Activated naive CD8-positive, alpha-beta T cell treated with anti-CD3 and anti-CD28 coated beads, Interleukin-2, amount 10 ng/mL, durations not matched to agents 7 days and 5 days (primary cell): ENCODE results near the gene PAFAH2. TPM values are rescaled to one million over a fixed set of nuclear protein-coding genes. Genes with fewer than 3 reads are reported as not detected.

ENCODE experiments used
- ATAC-seq: fragments of 150-1000 bp; cut with Tn5 transposase; one replicate; pipeline ENCODE4 v1.10.0; 2021; ENCODE audit warnings: low read depth, moderate library complexity
- POLR2A ChIA-PET: fragments of 350-600 bp; sonication (Branson Sonifier 250); formaldehyde crosslinking; loops from one replicate; lab custom pipeline; 2021; ENCODE audit warnings: antibody characterized with exemption; lab: Charles Lee
- DNase-seq: peaks from one replicate; pipeline ENCODE4 v3.0.0; 2021
- H3K27ac Mint-ChIP-seq: one replicate; pipeline ENCODE4 v1.8.0; 2022; ENCODE audit warnings: mild to moderate bottlenecking, mixed read lengths
- H3K27me3 Mint-ChIP-seq: one replicate; pipeline ENCODE4 v1.8.0; 2022; ENCODE audit warnings: mild to moderate bottlenecking, moderate library complexity, mixed read lengths
- H3K36me3 Mint-ChIP-seq: one replicate; pipeline ENCODE4 v1.8.0; 2021; ENCODE audit warnings: mild to moderate bottlenecking, mixed read lengths
- H3K4me1 Mint-ChIP-seq: one replicate; pipeline ENCODE4 v1.8.0; 2021; ENCODE audit warnings: mixed read lengths
- H3K4me3 Mint-ChIP-seq: one replicate; pipeline ENCODE4 v1.8.0; 2022; ENCODE audit warnings: mild to moderate bottlenecking, moderate library complexity, mixed read lengths
- H3K9me3 Mint-ChIP-seq: one replicate; pipeline ENCODE4 v1.8.0; 2021; ENCODE audit warnings: mixed read lengths
- total RNA-seq, 2 experiments: library from RNA; stranded (reverse); gene quantifications; one replicate each; pipeline ENCODE4 v1.2.3, GENCODE V29; 2021

The PAFAH2 gene
- total RNA-seq, 2 experiments from 2014 or later = 13.5 to 15.4 TPM

DNA sequence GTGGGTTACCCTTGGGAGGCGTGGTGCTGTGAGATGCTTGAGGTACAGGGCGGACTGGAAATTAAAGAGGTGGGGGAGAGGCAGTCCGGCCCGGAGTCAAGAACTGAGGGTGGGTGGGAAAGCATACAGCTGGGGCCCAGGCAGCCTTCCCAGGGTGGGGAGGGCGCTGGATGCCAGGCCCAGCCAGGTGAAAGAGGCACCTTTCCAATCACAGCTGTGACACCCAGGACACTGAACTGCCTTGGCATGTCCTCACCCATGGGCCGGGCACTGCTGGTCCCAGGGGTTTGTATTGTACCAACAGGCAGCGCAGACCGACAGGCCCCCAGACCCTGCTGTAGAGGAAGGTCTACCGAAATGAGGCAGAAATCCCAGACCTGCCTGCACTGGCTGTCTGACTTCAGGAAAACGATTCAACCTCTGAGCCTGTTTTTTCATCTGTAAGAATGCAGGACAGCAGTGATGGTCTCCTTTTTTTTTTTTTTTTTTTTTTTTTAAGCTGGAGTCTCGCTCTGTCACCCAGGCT lies 39.0 kb upstream of the PAFAH2 start:
- Mint-ChIP-seq H3K4me3 (no peak overlapping the region), H3K9me3 (no peaks in the 10 kb centered on the region), H3K27ac (no peak overlapping the region), H3K27me3 (peaks cover 11% of the 10 kb centered on the region), H3K36me3 (no peaks in the 10 kb centered on the region), H3K4me1 (peaks cover 10% of the 10 kb centered on the region)
- POLR2A ChIA-PET = interaction anchor here (0.6 kb wide), 1 partner anchor 23 kb away, joined by 3 read pairs; no protein-coding TSS in a partner anchor
- DNase-seq (no peak), ATAC-seq (no peak)

DNA sequence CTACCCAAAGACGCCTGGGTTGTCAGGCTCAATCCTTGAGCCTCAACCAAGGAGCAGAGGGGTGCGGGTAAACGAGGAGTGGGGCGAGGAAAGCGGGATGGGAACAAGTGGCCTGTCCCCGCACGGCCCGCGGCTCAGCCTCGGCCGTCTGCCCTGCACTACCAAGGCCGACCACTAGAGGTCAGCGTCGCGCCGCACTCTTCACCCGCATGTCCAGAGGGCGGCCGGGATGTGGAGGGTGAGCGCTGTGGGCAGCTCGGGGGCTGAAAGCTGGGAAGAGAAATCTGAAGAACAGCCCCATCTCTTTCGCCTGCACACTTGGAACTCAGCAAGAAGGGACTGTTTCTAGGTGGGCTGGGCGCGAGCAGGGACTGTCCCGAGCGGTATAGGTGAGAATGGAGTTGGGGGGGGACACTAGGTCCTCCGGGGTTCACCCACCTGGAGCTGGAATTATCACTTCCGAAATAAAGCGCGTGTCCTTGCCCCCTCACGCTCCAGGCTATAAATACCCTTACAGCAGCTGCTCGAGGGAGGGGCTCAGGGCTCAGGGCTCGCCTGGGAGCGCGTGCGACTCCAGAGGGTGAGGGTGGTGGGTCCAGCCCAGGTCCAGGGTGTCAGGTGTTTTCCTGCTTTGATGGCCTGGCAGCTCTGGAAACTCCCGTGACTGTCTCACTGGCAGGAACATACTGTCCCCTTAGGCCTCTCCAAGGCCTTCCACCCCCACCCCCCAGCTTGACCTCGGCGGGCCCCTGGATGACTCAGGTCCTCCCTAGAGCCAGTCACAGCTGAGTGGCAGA lies 38.3 kb upstream of the PAFAH2 start:
- DNase-seq = peak; percentile 90
- POLR2A ChIA-PET = no interaction called here
- Mint-ChIP-seq H3K4me1 (peaks cover 10% of the 10 kb centered on the region), H3K27ac (no peak overlapping the region), H3K27me3 (peaks cover 11% of the 10 kb centered on the region), H3K36me3 (no peaks in the 10 kb centered on the region), H3K9me3 (no peaks in the 10 kb centered on the region), H3K4me3 (peak overlapping the region; percentile 87)
- ATAC-seq = peak; percentile 60

DNA sequence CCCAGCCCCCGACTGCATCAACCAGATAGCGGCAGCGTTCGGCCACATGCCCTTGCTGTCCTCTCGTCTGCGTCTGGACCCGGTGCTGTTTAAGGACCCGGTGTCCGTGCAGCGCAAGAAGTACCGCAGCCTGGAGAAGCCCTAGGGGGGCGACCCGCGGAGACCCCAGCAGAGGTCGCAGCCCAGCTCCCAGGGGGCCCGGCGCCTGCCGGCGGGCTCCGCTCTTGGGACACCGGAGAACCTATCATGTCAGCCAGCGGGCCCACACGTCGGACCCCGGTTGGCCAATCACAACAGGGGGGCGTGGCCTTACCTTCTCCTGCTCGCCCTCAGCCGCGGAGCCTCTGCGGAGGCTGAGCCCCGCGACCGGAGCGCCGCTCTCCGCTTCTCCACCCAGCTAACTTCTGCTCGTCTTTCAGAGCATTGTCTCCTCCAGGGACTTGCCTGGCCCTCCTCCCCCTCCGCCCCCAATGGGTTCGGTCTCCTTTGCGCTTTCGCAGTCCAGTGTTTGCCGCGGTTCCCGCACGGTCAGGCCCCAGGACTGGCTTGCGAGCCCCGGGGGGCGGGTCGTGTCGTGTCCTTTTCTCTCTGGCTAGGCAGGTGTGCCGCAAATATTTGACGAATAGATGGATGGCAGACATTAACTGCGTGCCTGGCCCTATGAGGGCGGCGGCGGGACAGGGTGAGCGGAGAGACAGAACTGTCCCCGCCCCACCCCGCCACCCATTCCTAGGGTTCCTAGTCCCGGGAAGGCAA lies 37.5 kb upstream of the PAFAH2 start:
- Mint-ChIP-seq H3K27me3 (peaks cover 15% of the 10 kb centered on the region), H3K4me3 (peak overlapping the region; percentile 87), H3K36me3 (no peaks in the 10 kb centered on the region), H3K4me1 (peaks cover 10% of the 10 kb centered on the region), H3K9me3 (no peaks in the 10 kb centered on the region), H3K27ac (peak overlapping the region; percentile 48)
- POLR2A ChIA-PET = interaction anchor here (1.3 kb wide), 1 partner anchor 38 kb away, joined by 3 read pairs; no protein-coding TSS in a partner anchor
- ATAC-seq (peak; percentile 94), DNase-seq (peak; percentile 90)

DNA sequence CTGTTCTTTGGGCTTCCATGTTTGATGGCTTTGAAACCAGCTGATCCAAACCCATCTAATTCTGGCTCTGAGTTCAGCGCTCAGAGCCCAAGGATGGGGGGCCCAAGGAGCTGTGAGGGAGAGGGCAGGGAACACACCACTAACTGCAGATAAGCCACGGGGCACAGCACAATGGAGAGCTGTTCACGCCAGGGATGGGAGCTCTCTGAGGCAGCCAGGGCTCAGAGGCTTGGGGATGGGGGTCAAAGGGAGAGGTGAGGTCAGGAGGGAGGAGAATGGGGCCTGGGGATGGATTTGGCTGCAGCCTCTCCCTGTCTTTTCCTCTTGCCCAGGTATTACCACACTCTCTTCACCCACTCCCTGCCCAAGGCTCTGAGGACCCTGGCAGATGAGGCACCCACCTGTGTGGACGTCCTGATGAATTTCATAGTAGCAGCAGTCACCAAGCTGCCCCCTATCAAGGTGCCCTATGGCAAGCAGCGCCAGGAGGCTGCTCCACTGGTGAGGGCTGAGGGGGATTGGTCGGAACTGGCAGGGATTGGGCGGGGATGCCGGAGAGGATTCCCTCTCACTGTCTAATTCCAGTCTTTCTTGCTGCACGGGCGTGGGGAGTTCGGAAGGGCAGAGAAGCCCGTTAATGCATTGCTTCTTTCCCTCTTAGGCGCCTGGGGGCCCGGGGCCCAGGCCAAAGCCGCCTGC lies 36.8 kb upstream of the PAFAH2 start:
- Mint-ChIP-seq H3K4me1 (peaks cover 10% of the 10 kb centered on the region), H3K9me3 (no peaks in the 10 kb centered on the region), H3K27me3 (peaks cover 14% of the 10 kb centered on the region), H3K27ac (peak overlapping the region; percentile 48), H3K4me3 (peak overlapping the region; percentile 87), H3K36me3 (no peaks in the 10 kb centered on the region)
- POLR2A ChIA-PET = interaction anchor here (1.3 kb wide), 1 partner anchor 38 kb away, joined by 3 read pairs; no protein-coding TSS in a partner anchor
- ATAC-seq = no peak
- no peak for DNase-seq

DNA sequence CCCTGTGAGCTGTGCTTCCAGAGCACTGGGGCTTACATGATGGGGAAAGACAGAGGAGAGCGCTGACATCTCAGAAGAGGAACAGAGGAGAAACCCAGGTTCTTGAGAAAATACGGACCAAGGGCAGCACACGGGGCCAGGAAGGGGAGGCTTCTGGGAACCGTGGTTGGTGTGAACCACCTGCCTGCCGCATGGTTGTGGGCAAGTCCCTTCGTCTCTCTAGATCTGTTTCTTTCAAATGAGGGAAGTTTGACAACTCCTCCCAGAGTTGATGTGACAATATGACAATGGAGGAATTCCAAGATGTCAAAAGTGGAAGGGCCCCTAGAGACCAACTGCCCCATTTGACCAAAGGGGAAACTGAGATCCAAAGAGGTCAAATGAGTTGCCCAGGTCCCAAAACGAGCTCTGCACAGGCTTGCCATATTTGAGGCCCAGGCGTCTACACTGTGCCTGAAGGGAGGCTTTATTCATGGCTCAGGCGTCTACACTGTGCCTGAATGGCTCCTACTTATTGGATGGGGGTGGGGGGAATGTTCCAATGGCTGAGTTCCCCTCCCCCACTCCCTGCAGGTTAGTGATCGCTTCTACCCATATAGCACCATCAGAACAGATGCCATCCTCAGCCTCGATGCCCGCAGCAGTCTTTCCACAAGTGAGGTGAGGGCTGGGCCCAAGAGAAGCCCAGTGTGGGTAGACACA lies 34.9 kb upstream of the PAFAH2 start:
- H3K27ac Mint-ChIP-seq = no peak overlapping the region
- POLR2A ChIA-PET = interaction anchor here (0.7 kb wide), 1 partner anchor 144 kb away, joined by 3 read pairs; no protein-coding TSS in a partner anchor
- peaks cover 10% of the 10 kb centered on the region for H3K4me1 Mint-ChIP-seq
- peaks cover 12% of the 10 kb centered on the region for H3K27me3 Mint-ChIP-seq
- no peak for DNase-seq
- ATAC-seq = no peak
- H3K4me3 Mint-ChIP-seq = no peak overlapping the region
- H3K9me3 Mint-ChIP-seq = no peaks in the 10 kb centered on the region
- no peaks in the 10 kb centered on the region for H3K36me3 Mint-ChIP-seq

DNA sequence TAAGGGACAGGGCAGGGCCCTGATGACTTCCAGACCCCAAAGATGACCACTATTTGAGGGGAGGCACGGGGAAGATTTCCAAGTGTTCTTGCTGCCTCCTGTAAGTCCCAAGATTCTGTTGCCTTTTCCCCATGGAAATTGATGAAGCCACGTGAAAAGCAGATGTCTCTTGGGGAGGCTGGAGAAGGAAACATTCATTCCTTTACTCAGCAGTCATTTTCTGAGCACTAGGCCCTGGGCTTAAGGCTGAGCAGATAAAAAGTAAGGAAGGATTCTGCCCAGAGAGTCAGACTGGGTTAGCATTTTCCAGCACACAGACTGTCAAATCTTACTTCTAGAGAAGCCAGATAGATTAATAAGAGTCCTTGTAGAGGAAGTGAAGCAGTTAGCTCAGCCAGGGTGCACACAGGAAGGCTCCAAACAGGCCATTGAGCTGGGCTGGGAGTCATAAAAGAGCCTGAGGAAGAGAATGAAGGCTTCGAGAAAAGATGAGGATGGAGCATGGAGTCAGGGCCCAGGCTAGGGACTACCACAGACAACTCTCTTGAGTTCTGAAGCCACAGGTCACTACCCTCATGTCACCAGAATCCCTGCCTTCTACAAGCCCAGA lies 33.9 kb upstream of the PAFAH2 start:
- Mint-ChIP-seq H3K4me1 (peaks cover 10% of the 10 kb centered on the region), H3K27ac (no peak overlapping the region), H3K9me3 (no peaks in the 10 kb centered on the region), H3K27me3 (peaks cover 12% of the 10 kb centered on the region), H3K4me3 (no peak overlapping the region), H3K36me3 (no peaks in the 10 kb centered on the region)
- ATAC-seq = no peak
- DNase-seq = no peak
- POLR2A ChIA-PET = no interaction called here

DNA sequence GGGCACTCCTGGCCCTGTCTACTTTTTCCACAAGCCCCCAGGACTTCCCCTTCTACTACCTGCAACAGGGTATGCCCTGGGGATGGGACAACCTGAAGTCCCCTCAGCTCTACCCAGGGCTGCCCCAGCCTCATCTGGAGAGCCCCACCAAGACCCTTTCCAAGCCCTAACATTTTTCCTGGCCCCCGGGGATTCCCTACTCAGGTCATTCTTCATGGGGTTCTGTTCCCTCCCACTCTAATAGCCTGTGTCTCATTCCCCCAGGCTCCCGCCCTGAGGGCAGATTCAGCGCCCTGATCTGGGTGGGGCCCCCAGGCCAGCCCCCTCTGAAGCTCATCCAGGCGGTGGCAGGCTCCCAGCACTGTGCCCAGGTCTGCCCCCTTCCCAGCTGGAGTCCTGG lies 33.3 kb upstream of the PAFAH2 start:
- Mint-ChIP-seq H3K36me3 (no peaks in the 10 kb centered on the region), H3K27me3 (peaks cover 12% of the 10 kb centered on the region), H3K4me3 (no peak overlapping the region), H3K4me1 (peaks cover 10% of the 10 kb centered on the region), H3K27ac (no peak overlapping the region), H3K9me3 (no peaks in the 10 kb centered on the region)
- no peak for ATAC-seq
- POLR2A ChIA-PET = no interaction called here
- no peak for DNase-seq

DNA sequence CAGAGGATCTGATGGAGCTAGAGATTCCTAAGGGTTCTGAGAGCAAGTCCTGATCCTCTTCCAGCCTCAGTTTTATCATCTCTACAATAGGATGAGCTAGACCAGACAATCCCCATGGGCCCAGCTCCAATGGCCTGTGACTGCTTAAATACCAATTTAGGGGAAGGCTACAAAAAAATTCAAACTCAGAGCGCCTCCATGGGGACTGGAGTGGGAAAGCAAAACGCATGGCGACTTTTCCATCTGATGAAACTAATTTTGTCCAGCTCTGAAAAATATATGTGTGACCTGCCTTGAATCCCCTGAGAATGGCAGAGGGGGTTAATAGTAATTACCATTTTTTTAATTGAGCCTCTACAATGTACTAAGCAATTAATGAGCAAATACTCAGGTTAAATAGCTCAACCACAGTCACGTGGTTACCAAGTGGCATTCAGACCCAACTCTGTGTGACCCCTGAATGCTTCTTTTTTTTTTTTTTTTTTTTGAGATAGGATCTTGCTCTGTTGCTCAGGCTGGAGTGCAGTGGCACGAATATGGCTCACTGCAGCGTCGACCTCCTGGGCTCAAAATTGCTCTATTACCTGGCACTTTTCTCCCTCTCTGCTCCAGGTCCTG lies 32.1 kb upstream of the PAFAH2 start:
- POLR2A ChIA-PET = no interaction called here
- Mint-ChIP-seq H3K9me3 (no peaks in the 10 kb centered on the region), H3K4me1 (peaks cover 8% of the 10 kb centered on the region), H3K36me3 (no peaks in the 10 kb centered on the region), H3K27me3 (peaks cover 12% of the 10 kb centered on the region), H3K4me3 (no peak overlapping the region), H3K27ac (no peak overlapping the region)
- no peak for DNase-seq
- ATAC-seq = no peak

DNA sequence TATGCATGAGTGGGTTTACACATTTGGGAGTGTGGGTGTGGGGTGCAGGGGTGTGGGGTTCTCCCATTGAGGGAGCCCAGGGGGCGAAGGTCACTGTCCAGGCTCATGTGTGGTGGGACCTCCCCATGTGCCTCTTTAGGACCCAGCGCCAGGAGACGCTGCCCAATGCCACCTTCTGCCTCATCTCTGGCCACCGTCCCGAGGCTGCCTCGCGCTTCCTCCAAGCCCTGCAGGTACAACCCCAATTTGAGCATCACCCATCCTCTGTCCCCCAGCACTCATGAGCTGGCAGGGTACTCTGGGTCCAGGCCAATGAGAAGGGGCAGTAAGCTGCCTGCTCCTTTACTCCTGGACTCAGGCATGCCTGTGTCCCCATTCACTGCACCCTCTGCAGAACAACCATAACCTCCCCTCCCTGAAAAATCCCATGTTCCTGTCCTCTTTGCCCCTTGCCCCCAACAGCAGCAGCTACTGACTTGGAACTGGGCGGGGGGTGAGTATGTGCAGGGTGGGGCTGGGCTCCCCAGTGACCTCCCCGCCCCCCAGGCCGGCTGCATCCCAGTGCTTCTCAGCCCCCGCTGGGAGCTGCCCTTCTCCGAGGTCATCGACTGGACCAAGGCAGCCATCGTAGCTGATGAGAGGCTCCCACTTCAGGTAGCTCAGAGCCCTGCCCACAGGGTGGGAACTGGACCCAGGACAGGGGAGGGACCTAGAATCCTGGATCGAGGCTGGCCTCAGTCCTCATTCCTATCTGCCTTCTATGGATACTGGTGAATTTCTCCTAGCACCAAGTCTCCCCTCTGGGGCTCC lies 31.4 kb upstream of the PAFAH2 start:
- DNase-seq (no peak), ATAC-seq (no peak)
- Mint-ChIP-seq H3K4me1 (peaks cover 2% of the 10 kb centered on the region), H3K9me3 (no peaks in the 10 kb centered on the region), H3K4me3 (no peak overlapping the region), H3K36me3 (no peaks in the 10 kb centered on the region), H3K27ac (no peak overlapping the region), H3K27me3 (peaks cover 12% of the 10 kb centered on the region)
- POLR2A ChIA-PET = no interaction called here

DNA sequence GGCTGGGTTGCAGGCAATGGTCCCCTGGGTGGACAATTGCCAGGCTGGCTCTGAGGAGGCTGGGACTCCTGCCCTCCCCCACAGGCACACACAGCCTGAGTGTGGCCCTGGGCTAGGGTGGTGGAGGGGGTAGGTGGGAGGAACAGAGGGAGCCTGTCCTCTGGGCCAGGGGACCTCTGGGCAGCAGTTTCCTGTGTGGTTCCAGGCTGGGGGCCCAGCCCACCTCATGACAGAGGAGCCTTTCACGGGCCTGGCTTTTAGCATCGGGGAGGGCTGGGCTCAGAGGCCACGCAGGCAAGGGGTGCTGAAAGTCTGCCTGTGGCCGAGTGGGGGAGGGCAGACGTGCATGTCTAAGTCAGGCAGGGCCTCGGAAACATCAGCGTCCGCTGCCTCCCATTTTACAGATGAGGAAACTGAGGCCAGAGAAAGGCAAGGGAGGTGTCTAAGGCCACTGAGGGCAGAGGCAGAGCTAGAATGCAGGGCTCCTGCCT lies 30.7 kb upstream of the PAFAH2 start:
- H3K27ac Mint-ChIP-seq = no peak overlapping the region
- no peaks in the 10 kb centered on the region for H3K4me1 Mint-ChIP-seq

DNA sequence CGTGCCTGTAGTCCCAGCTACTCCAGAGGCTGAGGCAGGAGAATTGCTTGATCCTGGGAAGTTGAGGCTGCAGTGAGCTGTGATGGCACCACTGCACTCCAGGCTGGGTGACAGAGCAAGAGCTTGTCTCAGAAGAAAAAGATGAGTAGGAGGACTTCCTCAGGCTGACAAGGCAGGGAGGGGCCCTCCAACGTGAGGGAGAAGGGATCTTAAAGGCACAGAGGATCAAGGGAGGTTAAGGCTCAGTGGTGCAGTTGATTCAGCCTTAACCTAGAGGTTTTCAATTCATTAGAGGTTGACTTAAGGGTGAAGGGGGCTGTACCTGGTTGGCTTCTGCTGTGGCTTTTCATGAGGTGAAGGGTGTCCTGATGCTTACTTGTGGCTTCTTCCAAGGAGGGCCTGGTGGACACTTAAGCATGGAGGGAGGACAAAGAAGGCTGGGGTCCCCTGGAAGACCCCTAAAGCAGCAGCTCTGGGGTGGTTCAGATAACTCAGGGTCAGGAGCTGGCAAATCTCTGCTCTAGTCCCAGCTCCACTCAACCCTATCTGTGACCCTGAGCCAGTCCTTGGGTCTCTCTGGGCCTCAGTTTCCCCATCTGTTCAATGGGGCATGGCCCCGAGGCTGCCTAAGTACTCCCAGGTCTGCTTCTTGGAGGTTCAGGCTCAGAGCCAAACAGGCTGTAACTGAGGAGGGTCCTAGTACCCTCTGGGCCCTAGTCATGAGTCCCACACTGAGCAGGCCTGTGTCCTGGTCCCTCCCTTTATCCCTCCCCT lies 30.0 kb upstream of the PAFAH2 start:
- no peak for DNase-seq

More for the DNA sequence above, 30.7 kb upstream of the PAFAH2 start:
- Mint-ChIP-seq H3K27me3 (peaks cover 9% of the 10 kb centered on the region), H3K4me3 (no peak overlapping the region), H3K9me3 (no peaks in the 10 kb centered on the region), H3K36me3 (no peaks in the 10 kb centered on the region)
- DNase-seq (no peak), ATAC-seq (no peak)
- POLR2A ChIA-PET = no interaction called here

More for the DNA sequence above, 30.0 kb upstream of the PAFAH2 start:
- no peak overlapping the region for H3K27ac Mint-ChIP-seq
- no peaks in the 10 kb centered on the region for H3K9me3 Mint-ChIP-seq
- peak; percentile 20 for ATAC-seq
- H3K27me3 Mint-ChIP-seq = peaks cover 9% of the 10 kb centered on the region
- no peak overlapping the region for H3K4me3 Mint-ChIP-seq
- POLR2A ChIA-PET = no interaction called here
- H3K36me3 Mint-ChIP-seq = no peaks in the 10 kb centered on the region
- no peaks in the 10 kb centered on the region for H3K4me1 Mint-ChIP-seq
